ENCODE data around the gene INAFM1.

DNA sequence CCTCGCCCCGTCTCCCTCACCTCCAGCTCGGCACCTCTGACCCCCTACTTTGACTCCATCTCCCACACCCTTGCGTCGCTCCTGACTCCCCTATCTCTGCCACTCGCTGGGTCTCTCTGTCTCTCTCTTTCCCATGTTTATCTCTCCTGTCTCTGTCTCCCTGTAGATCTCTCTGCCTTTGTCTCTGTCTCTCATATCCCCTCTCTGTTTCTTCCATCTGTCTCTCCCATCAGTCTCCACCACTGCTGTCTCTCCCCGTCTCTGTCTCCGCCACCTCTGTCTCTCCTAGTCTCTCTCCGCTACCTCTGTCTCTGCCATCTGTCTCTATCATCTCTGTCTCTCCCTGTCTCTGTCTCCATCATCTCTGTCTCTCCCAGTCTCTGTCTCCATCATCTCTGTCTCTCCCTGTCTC, 31.3 kb upstream of the INAFM1 start:
- TF ChIP-seq POLR2AphosphoS5 (IDR thresholded peaks at IDR 0.05; ENCODE audit: insufficient read depth in 1 of 2, low read depth in 1 of 2) (no peak), CTCF (IDR thresholded peaks at IDR 0.05) (no peak), POLR2A (IDR thresholded peaks at IDR 0.05) (no peak)

Data from vagina (tissue), 2 donors.